Right lobe of liver (tissue), 6 donors: ENCODE measurements around the gene ZSCAN22. TPM values are rescaled to one million over a fixed set of nuclear protein-coding genes. Genes with fewer than 3 reads are reported as not detected.

Experiments
- ATAC-seq, 4 donors: fragments of 200-7000 bp; cut with Tn5 transposase; one replicate each; pipeline ENCODE4 v1.9.1; 2020; ENCODE audit warnings: mild to moderate bottlenecking in 4 of 4, moderate library complexity in 4 of 4
- DNase-seq, 3 donors: peaks; one replicate each; pipeline ENCODE4 v3.0.0-alpha.2; 2020
- H3K27ac ChIP-seq, 3 donors: fragments of 200-600 bp; one replicate each; pipeline ENCODE4 v1.8.0; 2022
- H3K27me3 ChIP-seq, 2 donors: fragments of 200-600 bp; one replicate each; pipeline ENCODE4 v1.8.0; 2022
- H3K36me3 ChIP-seq, 4 donors: fragments of 200-600 bp; sonication (generic) in 1 of 4; one replicate each; pipeline versions ENCODE4 v1.5.1 to v1.8.0; 2017 to 2022; ENCODE audit warnings: control low read depth in 1 of 4
- H3K4me1 ChIP-seq, 4 donors: fragments of 200-600 bp; sonication (generic) in 1 of 4; one replicate each; pipeline versions ENCODE4 v1.5.1 to v1.8.0; 2017 to 2022; ENCODE audit warnings: control low read depth in 1 of 4
- H3K4me3 ChIP-seq, 3 donors: fragments of 200-600 bp; one replicate each; pipeline ENCODE4 v1.8.0; 2022
- H3K9me3 ChIP-seq, 4 donors: fragments of 200-600 bp; sonication (generic) in 1 of 4; one replicate each; pipeline versions ENCODE4 v1.5.1 to v1.8.0; 2017 to 2022; ENCODE audit warnings: control low read depth in 1 of 4
- POLR2A ChIP-seq: fragments of 450-650 bp; IDR thresholded peaks from one replicate; pipeline ENCODE4 v1.6.1; 2017; ENCODE audit warnings: antibody characterized with exemption, mild to moderate bottlenecking
- whole genome bisulfite sequencing: methylation state at CpG from one replicate; pipeline ENCODE4 v1.1.6; 2018; ENCODE audit warnings: low coverage, low lambda C conversion rate; ENCODE audit not compliant: insufficient coverage; ENCODE audit errors: missing lambda C conversion rate; 5-methylcytosine and 5-hydroxymethylcytosine counted together
- intact Hi-C, 2 donors: fragments of 100-400 bp; cut with DNase I; formaldehyde crosslinking; loops; one replicate each; pipeline versions ENCODE4 v1.11.2 to v1.14.1; 2022
- total RNA-seq, 6 experiments: library from RNA; depleted of rRNA in 2 of 6; stranded (reverse); fragments of >200 nt in 2 of 6; fragmentation: NEBNext Ultra II Directional in 3 of 6; extraction: Animal tissue kit (Norgen Biotek cat#: 25700) in 3 of 6; gene quantifications; one replicate each; pipeline versions ENCODE4 v1.1.0 to v1.2.4, GENCODE V29; 2016 to 2023
- TF ChIP-seq, protein P1 (sequence below), 4 donors: fragments of 200-600 bp in 3 of 4; fragments of 450-650 bp in 1 of 4; IDR thresholded peaks; one replicate each; pipeline versions ENCODE4 v1.5.1 to v1.8.0; 2016 to 2022; ENCODE audit warnings: antibody characterized with exemption in 4 of 4, mild to moderate bottlenecking in 2 of 4
- donor health status: DM: no; HTN: yes; CAD: no.
- donor health status: DM: no; HTN: no; CAD: no.
- donor health status: DM: no; HTN: no; CAD: no.
- donor health status: DM: no; HTN: yes; CAD: no.
- donor health status: DM: no; HTN: yes; CAD: no.

The ZSCAN22 gene
- total RNA-seq, 6 experiments from 2014 or later: 1.7 to 2.9 (median 2.1) TPM

GRCh38 chr19:58380037-58380661, 53.4 kb downstream of the ZSCAN22 start:
- H3K9me3 ChIP-seq: no peaks in the 10 kb centered on the region
- H3K27ac ChIP-seq: peak overlapping the region; percentile 77 to 95 (median 78)
- intact Hi-C loops: no loop called here
- H3K36me3 ChIP-seq: no peaks in the 10 kb centered on the region
- peaks cover 0 to 17% (median 2%) of the 10 kb centered on the region in 4 donors for H3K4me1 ChIP-seq
- no peak for TF ChIP-seq POLR2A
- TF ChIP-seq, protein P1, sequence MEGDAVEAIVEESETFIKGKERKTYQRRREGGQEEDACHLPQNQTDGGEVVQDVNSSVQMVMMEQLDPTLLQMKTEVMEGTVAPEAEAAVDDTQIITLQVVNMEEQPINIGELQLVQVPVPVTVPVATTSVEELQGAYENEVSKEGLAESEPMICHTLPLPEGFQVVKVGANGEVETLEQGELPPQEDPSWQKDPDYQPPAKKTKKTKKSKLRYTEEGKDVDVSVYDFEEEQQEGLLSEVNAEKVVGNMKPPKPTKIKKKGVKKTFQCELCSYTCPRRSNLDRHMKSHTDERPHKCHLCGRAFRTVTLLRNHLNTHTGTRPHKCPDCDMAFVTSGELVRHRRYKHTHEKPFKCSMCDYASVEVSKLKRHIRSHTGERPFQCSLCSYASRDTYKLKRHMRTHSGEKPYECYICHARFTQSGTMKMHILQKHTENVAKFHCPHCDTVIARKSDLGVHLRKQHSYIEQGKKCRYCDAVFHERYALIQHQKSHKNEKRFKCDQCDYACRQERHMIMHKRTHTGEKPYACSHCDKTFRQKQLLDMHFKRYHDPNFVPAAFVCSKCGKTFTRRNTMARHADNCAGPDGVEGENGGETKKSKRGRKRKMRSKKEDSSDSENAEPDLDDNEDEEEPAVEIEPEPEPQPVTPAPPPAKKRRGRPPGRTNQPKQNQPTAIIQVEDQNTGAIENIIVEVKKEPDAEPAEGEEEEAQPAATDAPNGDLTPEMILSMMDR (IDR thresholded peaks at IDR 0.05): no peak
- no peaks in the 10 kb centered on the region for H3K27me3 ChIP-seq
- peak overlapping the region; percentile 53 to 99 (median 77) for H3K4me3 ChIP-seq
- WGBS: 3% methylated on average over 13 of the region's 24 CpGs
- DNase-seq (no peak), ATAC-seq (no peak)

DNA sequence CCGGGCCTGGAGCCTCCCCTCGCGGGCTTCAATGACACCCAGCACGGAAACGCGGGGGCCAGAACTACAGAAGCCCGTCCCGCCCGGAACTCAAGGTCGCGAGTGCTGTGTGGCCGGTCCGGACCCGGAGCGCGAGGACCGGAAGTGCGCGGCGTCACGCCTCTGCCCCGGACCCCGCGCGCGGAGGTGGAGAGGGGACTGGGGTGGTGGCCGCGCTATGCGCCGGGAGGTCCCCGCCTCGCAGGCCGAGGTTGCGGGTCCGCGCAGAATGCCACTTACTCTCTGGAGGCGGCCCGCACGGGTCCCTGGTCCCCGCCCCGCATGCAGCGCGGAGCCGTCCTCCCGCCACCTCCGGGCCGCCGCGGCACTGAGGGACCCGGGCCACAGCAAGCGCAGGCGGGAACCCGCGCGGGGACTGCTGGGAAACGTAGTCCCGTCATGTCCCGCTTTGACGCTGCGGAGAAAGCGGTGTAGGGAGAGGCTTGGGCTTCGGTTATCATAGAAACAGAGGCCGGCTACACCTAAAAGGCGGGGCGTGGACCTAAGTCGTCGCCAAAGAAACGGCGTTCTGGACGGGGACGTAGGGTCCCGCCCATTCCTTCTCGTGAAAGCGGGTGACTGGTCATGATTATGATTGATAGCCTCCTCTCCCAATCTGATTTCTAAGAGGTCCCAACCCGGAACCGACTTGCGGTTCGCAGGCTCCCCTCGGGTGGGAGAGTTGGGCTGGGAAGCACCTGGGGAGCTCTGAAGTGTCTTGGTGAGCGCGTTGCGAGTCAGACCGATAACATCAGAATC, 54.1 kb downstream of the ZSCAN22 start, which contains the start of gene ZNF837:
Gene ZNF837 (minus strand): TSS at position 369 of the 798 bp plus-strand sequence. CDS start 11,698 bp downstream, outside the sequence.
- intact Hi-C loops: no loop called here
- Histone ChIP-seq H3K36me3 (no peaks in the 10 kb centered on the region), H3K27me3 (no peaks in the 10 kb centered on the region), H3K27ac (peak within 1 kb of the TSS; percentile 77 to 95 (median 78)), H3K9me3 (no peaks in the 10 kb centered on the region), H3K4me3 (peak within 1 kb of the TSS; percentile 53 to 99 (median 77)), H3K4me1 (peaks cover 0 to 24% (median 5%) of the 10 kb centered on the region in 4 donors)
- ATAC-seq: peak; percentile 90 to 95 (median 92)
- TF ChIP-seq POLR2A: peak; percentile 94
- TF ChIP-seq, protein P1 (IDR thresholded peaks at IDR 0.05): no peak
- WGBS: 0% methylated on average over 18 of the region's 83 CpGs
- peak; percentile 99 to 100 (median 100) for DNase-seq

DNA sequence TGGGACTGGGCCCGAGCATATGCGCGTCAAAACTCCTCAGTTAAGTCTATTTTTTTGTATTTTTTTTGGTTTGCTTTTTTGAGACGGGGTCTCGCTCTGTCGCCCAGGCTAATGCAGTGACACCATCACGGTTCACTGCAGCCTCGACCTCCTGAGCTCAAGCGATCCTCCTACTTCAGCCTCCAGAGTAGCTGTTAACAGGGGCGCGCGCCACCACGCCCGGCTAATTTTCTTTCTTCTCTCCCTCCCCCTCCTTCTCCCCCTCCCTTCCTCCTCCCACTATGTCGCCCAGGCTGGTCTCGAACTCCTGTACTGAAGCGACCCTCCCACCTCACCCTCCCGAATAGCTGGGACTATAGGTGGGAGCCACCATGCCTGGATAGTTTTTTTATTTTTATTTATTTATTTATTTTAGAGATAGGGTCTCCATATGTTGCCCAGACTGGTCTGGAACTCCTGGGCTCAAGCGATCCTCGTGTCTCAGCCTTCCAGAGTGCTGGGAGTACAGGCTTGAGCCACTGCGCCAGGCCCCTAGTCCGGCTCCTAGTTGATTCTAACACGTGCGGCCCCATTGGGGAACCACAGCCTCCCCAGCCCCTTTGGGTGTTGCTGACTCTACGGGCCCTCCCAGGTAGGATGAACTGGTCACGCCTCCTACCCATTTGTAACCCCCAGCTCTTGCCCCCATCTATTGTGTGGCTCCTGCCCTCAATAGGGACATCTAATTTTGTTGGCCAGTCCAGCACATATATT, 54.8 kb downstream of the ZSCAN22 start:
- DNase-seq (peak in 1 of 3 donors; percentile 25), ATAC-seq (no peak)
- intact Hi-C loops: no loop called here
- no peaks in the 10 kb centered on the region for H3K9me3 ChIP-seq
- peak overlapping the region; percentile 50 to 99 (median 77) for H3K4me3 ChIP-seq
- H3K27me3 ChIP-seq: no peaks in the 10 kb centered on the region
- H3K36me3 ChIP-seq: no peaks in the 10 kb centered on the region
- peaks cover 0 to 26% (median 6%) of the 10 kb centered on the region in 4 donors for H3K4me1 ChIP-seq
- peak overlapping the region in 2 of 3 donors; percentile 51 to 56 for H3K27ac ChIP-seq
- TF ChIP-seq, protein P1 (IDR thresholded peaks at IDR 0.05): no peak
- no peak for TF ChIP-seq POLR2A
- WGBS: 15% methylated on average over 20 of the region's 26 CpGs

DNA sequence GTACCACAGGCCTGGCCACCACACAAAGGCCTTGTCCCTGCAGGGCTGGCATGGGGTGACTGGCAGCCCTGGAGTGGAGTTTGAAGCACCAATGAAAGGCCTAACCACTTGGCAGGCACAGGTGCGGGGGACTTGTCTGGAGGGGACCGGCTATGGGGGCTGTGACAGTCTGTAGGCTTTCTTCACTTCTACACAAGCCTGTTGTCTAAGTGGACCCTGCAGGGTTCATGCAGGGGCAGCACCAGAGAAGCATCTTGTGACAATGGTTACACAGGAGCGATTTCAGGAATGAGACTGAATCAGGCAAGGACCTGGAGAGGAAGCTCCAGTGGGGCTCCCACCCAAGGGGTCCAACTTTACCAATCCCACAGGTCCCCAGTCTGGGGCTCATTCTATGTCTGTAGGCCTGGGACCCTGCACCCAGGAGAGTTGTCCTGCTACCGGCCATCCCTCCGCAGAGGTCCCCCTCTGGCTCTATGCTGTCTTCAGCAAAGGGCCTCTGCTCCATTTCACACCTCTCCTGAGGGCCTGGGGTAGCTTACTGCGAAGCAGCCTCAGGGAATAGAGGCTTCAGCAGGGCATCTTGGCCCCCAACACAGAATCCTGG, 56.3 kb downstream of the ZSCAN22 start:
- TF ChIP-seq POLR2A: no peak
- TF ChIP-seq, protein P1 (IDR thresholded peaks at IDR 0.05): no peak
- ATAC-seq (no peak), DNase-seq (peak in 1 of 3 donors; percentile 13)
- no peaks in the 10 kb centered on the region for H3K9me3 ChIP-seq
- H3K4me3 ChIP-seq: no peak overlapping the region
- intact Hi-C loops: no loop called here
- no peaks in the 10 kb centered on the region for H3K36me3 ChIP-seq
- H3K4me1 ChIP-seq: peaks cover 0 to 31% (median 8%) of the 10 kb centered on the region in 4 donors
- WGBS: 88% methylated on average over 3 of the region's 6 CpGs
- no peak overlapping the region for H3K27ac ChIP-seq
- H3K27me3 ChIP-seq: no peaks in the 10 kb centered on the region
